GM21515 (cell line): ENCODE data around the gene TREM1.
"Not testable (repeated sequence)": the region's sequence is repeated elsewhere in the genome, so short reads cannot be mapped to it uniquely, and the experiment has no call there.

Experiments used
- ATAC-seq: cut with Tn5 transposase; IDR thresholded peaks from one replicate; pipeline ENCODE4 v1.9.1; 2021; ENCODE audit not compliant: unreplicated experiment

Gene TREM1

DNA sequence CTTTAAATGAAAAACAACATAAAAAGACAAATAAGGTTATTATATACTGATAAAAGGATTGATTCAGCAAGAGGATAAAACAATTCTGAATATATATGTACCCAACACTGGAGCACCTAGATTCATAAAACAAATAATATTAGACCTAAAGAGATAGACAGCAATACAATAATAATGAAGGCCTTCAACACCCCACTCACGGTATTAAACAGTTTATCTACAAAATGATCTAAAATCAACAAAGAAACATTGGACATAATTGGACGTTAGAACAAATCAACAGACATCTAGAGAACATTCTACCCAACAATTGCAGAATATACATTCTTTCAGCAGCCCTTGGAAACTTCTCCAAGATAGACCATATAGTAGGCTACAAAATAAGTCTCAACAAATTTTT, 24.1 kb downstream of the TREM1 start:
- ATAC-seq: no peak

DNA sequence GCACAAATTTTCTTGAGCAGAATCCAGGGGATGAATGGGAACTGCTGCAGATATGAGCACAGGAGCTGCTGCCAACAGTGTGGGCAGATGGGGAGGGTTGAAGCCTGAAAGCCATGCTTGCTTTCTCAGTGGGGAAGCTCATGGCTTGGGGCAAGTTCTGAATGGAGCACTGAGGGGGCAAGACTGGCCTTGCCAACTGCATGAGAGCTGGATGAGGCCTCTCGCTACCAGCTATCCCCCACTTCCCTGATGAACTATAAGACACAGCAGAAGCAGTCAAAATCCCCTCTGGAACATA, 28.3 kb downstream of the TREM1 start:
- ATAC-seq: no peak

DNA sequence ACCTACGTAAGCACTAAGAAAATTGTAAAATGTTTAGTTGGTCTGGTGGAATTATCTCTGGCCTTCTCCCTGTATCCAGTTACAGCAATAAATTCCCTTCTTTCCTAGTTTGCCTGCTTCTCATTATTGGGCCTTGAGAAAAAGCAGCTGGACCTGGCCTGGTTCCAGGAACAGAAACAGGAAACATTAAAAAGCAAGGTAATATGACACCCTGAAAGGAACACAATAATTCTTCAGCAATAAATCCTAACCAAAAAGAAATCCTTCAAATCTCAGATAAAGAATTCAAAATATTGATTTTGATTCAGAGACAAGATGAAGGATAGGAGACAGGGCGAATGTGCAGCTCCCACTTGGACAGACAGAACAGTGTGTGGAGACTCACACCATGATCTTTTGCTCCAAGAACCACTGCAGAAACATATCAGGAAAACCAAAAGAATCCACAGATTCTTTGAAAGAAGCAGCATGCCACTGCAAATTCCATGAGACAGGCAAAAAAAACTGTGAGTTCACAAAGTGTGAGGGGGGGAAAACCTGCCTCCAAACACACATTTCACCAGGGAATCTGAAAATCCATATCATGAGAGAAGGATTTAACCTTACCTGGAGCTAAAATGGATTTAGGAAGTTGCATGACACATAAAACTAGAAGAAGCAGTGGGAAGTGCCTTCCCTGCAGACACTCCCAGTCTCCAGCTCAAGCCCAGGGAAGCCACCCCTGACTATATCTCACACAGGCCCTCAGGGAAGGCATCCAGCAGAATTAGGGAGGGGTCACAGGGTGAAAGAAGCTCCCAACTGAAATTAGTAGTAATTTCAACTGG, 28.9 kb downstream of the TREM1 start:
- ATAC-seq: no peak

DNA sequence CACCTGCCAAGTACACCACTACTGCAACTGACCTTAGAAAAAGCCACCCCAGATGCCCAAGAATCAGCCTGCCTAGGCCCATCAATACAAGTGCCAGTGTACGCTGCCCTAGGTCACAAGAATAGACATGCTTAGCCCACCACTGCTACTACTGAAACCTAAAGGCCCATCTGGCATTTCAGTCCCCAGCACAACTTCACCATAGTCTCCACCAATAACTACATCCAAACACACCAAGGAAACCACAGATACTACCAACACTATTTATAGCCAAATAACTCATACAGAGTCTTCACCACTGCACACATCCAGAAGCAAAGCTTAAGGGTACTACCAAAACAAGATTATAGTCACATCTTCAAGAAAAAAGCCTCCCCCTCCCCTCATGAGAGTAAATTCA, 30.1 kb downstream of the TREM1 start:
- ATAC-seq: peak; percentile 89

DNA sequence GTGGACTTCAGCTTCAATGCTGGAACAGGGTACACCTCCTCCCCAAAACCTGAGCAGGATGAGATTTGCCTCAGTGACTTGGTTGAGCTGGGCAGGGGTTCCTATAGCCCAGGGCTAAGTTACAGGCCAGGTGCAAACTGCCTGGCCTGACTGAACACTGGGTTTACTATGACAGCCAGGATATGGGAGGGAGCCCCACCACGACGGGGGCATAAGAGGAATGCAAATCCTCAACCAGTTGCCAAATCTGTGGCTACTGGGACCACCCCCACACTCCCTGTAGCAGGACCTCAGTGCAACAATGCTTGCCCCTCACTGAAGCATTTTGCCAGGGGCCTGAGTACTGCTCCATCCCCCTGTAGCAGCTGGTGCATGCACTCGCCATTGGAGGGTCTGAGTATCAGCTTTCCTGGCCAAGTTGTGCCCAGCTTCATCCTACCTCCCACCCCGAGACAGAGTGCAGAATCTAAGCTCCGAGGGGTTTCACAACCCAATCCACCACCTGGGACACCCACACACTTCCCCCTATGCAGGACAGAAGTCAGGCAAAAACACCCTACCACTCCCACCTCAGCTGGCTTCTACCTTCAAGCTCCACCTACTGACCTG, 30.7 kb downstream of the TREM1 start:
- peak; percentile 28 for ATAC-seq

DNA sequence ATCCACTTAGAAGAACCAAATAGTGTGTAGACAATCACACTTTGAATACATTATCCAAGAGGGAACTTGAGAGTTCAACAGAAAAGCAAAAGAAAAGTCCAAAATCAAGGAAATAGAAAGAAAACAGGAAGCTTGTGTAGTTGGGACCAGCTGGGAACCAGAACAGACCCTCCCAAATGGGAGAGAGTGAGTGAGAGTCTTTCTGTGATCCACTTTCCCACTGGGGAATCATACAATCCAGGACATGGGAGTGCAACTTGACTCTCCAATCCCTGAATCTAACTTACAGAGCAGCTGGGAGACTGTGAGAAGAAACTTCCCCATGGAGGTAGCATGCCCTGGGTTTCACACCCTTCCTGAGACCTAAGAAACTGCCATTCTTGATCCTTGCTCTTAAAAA, 31.4 kb downstream of the TREM1 start:
- ATAC-seq: no peak

DNA sequence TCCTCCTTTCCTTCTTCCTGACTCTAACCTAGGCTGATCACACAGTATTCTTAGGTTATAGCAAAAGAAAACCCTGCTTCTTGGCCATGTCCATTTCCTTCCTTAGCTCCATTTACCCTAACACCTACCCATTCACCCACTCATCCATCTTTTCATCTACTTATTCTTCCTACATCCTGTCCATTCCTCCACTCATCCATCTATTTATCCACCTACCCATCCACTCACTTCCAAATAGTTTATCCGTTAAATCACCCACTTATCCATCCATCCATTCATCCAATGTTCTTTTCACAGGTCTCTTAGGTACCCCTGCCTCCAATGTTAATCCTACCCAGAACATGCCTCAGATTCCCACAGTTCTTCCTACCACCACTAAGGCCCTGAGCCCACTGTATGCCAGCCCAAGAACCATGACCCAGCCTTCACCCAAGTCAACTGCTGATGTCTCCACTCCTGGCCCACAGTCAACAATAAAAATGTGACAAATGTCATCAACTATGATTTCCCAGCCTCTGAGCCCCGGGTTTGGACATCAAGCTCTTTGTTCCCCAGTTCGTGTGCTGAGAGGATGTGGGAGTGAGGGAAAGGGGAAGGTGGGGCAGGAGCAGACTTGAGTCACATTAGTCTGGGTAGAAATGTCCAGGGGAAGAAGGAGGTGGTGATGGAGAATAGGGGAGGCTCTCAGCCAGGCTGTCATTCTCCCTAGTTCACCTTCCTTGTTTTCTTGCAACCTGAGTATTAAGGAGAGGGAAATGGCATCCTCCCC, 33.9 kb downstream of the TREM1 start:
- no peak for ATAC-seq

DNA sequence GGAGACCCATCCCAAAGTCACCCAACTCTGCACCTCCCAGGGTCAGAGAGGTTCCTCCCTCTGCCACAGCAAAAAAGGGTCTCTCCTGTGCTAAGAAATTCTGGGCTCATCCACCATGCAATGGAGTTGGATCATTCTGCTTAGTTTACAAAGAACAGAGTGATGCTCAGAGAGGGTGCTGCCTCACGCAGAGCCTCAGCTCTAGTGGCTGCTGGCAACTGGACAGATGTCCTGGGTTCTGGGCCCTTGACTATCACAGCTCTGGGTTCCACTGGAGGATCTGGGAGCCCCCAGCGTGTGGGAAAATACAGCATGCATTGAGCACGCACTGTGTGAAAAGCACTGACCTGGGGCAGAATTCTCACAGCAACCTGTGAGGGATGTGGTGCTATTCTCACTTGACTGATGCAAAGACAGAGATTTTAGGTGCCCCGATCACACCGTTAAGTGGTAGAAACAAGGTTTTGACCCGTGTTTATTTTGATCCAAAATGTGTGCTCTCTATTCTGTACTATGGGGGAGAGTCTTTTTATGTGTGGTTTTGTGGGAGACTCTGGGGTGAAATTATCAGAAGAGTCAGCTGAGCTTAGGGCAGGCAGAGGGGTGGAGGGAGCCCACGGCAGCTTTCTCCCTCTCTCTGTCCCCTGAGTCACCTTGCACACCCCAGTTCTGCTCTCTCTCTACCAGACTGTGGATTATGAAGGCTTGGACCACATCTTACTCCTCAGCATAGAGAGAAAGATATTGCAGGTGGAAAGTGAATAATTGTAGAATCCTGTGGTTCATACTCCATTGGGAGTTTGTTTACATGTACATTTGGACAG, 38.4 kb downstream of the TREM1 start:
- no peak for ATAC-seq

DNA sequence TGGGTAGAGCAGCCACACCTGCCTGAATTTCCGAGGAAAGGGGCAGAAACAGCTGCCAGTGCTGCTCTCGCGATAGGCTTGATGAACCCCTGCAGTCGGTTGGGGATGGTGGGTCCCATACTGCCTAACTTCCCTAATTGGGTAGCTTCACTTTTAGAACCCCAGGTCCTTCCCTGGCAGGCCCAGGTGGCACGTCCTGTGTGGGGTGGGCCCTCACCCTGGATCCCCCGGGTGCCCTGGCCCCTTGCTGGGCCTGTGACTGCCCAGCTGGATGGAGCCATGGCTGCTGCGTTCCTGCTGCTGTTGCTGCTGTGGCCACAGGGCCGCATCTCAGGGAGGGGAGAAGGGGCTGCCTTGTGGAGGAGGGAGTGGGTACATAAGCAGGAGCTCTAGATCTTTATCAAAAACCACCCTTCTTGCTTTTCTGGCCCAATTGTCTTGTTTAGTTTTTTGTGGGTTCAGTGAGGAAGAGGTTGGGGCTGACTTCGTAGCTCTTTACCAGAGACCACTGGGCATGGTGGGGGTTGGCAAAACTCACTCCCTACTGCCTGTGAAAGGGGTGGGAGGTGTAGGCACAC, 39.1 kb downstream of the TREM1 start:
- no peak for ATAC-seq

DNA sequence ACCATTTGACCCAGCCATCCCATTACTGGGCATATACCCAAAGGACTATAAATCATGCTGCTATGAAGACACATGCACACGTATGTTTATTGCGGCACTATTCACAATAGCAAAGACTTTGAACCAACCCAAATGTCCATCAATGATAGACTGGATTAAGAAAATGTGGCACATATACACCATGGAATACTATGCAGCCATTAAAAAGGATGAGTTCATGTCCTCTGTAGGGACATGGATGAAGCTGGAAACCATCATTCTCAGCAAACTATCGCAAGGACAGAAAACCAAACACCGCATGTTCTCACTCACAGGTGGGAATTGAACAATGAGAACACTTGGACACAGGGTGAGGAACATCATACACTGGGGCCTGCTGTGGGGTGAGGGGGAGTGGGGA, 40.0 kb downstream of the TREM1 start:
- ATAC-seq: not testable (repeated sequence)

DNA sequence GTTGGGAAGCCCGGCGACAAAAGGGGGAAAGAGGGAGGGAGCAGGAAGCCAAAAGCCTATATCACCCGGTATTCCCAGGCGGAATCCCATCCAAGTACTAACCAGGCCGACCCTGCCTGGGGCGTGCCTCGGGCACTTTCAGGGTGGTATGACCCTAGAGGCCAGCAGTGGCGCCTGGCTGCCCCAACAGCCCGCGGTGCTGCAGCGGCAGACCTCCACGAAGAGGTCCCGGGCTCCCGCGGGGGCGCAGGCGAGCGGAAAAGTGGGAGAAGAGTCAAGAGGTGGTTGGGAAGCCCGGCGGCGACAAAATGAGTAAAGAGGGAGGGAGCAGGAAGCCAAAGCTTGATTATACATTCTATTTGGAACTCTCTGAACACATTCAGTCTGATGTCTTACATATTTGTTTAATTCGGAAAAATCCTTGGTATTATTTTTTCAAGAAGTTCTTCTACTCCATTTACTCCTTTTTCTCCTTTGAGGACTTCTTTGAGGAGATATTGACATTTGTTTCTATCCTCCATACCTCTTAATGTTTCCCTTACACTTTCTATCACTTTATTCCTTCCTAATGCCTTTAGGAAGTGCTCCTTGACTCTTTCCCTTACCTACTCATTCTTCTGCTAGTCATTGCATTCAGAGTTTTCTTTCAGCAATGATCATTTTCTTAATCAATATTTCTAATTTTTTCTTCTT, 46.9 kb downstream of the TREM1 start:
- ATAC-seq: no peak

DNA sequence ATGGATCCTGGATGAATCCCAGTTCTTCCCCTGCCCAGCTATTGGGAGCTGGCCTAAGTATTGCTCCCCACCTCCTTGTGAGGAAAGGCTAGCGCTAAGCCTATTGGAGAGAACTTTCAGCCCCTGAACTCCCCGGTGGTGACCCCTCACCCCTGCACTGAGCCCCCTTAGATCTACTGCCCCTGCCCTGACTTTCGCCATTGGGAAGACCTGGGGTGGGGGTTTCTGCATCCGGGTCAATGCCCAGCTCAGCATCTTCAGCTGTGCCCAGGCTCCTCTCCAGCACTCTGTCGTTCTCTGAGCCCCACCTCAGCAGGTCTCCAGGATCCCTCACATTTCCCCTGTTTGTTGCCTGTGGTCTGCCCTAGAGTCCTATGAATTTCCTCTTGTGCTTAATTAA, 49.4 kb downstream of the TREM1 start:
- ATAC-seq: no peak

DNA sequence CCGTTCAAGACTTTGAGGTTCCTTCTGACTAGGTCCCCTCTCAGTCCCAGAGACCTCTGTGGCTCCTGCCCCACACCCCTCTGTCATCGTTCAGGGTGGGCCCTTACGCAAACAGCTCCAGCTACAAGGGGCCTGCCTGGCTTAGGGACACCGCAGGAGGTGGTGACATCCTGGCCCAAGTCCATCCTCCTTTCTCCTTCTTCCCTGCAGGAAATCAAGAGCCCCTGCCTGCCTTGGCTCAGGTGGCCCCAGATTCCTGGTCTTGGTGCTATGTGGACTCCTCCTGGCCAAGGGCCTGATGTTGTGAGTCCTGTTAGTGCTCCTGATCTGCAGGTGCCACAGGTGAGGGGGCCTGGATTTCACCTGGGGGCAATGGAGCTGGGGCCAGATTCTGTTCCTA, 50.2 kb downstream of the TREM1 start:
- ATAC-seq: no peak

DNA sequence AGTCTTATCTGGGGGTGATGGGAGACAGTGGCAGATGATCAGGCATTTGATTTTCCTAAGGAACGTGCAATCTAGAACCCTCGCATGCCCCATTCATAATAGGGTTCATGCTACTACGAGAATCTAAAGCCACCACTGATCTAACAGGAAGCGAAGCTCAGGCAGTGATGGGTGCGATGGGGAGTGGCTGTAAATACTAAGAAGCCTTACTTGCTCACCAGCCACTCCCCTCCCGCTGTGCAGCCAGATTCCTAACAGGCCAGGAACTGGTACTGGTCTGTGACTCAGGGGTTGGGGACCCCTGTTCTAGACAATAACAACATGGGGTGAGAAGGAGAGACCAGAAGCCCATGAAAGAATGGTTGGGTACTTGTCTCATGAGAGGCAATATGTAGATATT, 53.8 kb downstream of the TREM1 start:
- no peak for ATAC-seq

DNA sequence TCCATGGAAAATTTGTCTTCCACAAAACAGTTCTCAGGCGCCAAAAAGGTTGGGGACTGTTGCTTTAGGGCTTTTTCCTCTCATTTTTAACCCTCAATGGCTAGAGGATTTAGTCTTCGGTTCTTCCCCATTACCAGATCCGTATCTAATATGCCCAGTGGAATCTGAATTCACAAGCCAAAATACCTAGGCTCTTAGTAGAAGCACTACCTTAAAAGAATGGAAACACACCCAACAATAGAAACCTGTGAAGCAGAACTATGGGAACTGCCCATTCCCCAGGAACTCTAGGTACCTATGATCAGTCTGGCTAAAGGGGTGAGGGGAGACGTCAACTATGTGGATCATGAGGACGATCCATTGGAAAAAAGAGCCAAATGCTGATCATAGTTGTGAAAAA, 55.2 kb downstream of the TREM1 start:
- ATAC-seq: no peak

DNA sequence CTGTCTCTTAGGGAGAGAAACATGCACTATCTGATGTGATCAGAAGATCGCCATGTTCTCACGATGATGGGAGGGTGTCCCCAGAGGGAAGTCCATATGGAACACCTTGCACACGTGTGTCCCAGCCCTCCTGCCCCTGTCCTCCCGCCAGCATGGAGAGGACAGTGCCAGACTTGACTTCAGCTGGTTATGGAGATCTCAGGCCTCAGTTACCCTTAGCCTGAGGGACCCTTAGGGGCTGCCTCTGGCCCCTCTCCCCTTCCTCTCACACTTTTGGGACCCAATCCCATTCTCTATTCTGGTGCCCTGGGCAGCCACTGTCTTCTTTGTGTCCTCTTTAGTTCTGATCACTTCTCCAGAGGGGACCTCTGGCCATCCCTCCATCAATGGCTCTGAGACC, 56.8 kb downstream of the TREM1 start:
- ATAC-seq: no peak

DNA sequence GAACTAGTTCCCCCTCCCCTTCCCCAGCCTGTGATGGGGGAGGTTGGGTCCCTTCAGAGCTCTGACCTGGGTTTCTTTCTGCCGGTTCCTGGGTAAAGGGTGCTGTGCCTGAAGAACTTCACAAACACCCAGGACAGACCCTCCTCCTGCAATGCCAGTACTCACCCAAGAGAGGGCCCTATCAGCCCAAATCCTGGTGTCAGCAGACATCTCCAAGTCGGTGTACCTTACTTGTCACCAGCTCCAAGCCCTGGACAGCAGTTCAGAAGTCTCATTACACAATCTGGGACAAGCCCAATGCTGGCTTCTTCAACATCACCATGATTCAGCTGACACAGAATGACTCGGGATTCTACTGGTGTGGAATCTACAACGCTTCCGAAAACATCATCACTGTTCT, 57.9 kb downstream of the TREM1 start:
- ATAC-seq: no peak

DNA sequence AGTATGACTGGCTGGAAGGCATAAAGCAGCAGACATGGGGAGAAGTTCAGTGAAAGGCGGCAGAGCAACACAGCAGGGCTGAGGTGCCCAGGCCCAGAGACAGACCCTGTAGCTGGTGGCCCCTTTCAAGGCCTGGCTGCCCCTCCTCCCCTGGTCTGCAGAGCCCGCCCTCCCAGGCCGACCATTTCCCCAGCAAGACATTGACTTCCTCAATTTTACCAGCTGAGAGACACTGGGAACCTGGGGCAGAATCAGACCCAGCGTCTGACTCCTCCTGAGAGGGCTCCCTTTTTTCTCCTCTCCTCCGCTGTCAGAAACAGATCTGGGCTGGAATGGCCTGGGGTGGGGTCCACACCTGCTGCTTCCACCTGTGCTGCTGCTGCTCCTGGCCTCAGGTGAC, 58.4 kb downstream of the TREM1 start, which contains the start of gene TREML4:
Gene TREML4, plus strand, starts transcription at position 254 of the 400 bp plus-strand sequence. Its CDS starts 79 bp downstream, at position 333.
- ATAC-seq: no peak

DNA sequence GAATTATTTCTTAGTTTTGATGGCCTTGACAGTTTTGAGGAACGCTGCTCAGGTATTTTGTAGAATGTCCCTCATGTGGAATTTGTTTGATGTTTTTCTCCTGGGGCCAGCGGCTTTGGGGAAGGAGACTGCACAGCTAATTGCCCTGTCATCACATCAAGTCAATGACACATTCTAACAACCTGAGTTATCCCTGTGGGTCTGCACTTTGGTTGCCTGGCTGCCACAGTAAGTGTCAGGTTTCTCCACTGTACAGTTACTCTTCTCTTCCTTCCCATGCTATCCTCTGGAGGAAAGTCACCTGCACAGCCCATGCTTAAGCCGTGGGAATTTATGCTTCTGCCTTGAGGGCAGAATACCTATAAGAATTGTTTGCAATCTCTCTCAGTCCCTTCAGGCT, 59.7 kb downstream of the TREM1 start:
- ATAC-seq: no peak

DNA sequence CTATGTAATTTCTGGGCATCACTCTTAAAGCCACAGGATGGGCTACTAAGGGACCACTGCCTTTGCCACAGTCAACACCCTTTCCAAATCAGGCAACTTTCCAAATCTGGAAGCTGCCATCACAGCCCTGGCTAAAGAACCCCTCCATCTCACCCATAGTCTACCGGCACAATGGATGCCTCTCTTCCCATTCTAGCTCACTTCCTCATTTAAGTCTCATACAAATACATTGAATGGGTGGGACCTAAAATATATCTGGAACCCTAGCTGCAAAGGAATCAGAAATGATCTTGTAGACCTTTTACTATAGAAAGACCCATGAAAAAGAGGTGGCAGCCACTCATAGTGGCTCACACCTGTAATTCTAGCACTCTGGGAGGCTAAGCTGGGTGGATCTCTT, 61.7 kb downstream of the TREM1 start:
- no peak for ATAC-seq
